HCEC 1CT (cell line): ENCODE results near the gene ARFIP2.
"Not testable (repeated sequence)": the region's sequence is repeated elsewhere in the genome, so short reads cannot be mapped to it uniquely, and the experiment has no call there.

Experiments
- DNase-seq: peaks from one replicate; pipeline ENCODE4 v3.0.0-alpha.2; 2017

Gene ARFIP2, protein sequence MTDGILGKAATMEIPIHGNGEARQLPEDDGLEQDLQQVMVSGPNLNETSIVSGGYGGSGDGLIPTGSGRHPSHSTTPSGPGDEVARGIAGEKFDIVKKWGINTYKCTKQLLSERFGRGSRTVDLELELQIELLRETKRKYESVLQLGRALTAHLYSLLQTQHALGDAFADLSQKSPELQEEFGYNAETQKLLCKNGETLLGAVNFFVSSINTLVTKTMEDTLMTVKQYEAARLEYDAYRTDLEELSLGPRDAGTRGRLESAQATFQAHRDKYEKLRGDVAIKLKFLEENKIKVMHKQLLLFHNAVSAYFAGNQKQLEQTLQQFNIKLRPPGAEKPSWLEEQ

GRCh38 chr11:6481012-6481923 lies at the start of gene ARFIP2, which contains the start of gene TIMM10B:
TSS of gene ARFIP2 (minus strand) at chr11:6481331. CDS start at chr11:6480421, 910 bp downstream.
TSS of gene TIMM10B (plus strand) at chr11:6481501. CDS start at chr11:6481517, 16 bp downstream.
- peak; percentile 98 for DNase-seq

- DNase-seq = no peak
Observed at GRCh38 chr11:6530848-6531247, 49.7 kb upstream of the ARFIP2 start.

DNA sequence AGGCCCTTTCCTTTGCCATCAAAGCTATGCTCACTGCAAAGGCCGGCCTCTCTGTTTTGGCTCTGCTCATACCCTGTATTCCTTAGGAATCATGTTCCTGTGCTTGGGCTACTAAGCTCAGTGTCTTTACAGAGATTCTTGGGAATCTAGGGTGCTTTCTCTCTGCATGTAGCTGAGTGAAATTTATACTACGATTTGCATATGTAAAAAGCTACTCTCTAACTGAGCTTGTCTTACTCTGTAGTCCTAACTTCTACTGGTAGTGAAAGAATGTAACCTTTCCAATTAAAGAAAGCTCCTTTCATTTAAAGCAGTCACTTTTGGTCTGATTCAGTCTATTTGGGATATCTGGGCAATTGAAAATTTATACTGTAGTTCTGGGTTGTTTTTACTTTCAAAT lies 48.1 kb upstream of the ARFIP2 start:
- no peak for DNase-seq

- DNase-seq = peak; percentile 7
Observed at GRCh38 chr11:6526411-6527135, 45.4 kb upstream of the ARFIP2 start.

GRCh38 chr11:6523253-6523652 lies 42.1 kb upstream of the ARFIP2 start:
- peak; percentile 84 for DNase-seq

DNA sequence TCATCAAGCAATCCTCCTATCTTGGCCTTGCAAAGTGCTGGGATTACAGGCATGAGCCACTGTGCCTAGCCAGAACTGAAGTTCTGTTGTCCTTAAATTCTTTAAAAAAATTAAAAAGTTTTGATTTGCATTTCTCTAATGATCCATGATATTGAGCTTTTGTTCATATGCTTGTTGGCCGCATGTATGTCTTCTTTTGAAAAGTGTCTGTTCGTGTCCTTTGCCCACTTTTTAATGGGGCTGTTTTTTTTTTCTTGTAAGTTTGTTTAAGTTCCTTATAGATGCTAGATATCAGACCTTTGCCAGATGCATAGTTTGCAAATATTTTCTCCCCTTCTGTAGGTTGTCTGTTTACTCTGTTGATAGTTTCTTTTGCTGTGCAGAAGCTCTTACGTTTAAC lies 40.8 kb upstream of the ARFIP2 start:
- not testable (repeated sequence) for DNase-seq

GRCh38 chr11:6520265-6520664 lies 39.1 kb upstream of the ARFIP2 start:
- DNase-seq = no peak

DNA sequence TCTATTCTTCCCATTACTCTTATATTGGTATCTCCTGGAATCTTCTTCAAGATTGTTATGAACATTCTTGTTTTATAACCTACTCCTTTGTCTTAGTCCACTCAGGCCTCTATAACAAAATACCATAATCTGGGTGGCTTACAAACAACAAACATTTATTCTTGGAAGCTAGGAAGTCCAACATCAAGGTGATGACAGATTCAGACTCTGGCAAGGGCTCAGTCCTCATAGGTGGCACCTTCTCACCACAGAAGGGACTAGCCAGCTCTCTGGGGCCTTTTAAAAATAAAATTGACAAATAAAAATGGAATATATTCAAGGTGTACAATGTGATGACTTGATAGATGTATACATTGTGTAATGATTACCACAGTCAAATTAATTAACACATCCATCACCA lies 35.7 kb upstream of the ARFIP2 start:
- DNase-seq = no peak

GRCh38 chr11:6505577-6506240 lies 24.6 kb upstream of the ARFIP2 start:
- peak; percentile 90 for DNase-seq

- DNase-seq = no peak
Observed at GRCh38 chr11:6504166-6504565, 23.0 kb upstream of the ARFIP2 start.

DNA sequence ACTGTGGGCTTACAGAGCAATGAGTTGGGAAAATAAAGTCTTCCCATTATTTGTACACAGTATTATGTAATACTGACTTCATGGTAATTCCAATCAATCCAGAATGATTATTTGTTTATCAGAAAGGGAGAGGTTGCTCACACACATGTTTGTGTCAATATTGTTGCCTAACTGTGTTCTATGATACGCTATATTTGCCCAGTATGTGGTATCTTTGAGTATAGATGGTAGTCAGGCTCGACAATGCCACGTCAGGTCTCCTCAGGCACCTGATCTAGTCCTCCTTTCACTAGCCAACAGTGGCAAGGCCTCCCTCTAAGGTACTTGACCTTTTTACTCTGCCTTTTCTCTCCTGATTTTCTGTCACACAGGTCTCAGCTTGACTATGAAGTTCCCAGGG lies 21.3 kb upstream of the ARFIP2 start:
- DNase-seq = no peak

- no peak for DNase-seq
Observed at GRCh38 chr11:6498544-6498943, 17.4 kb upstream of the ARFIP2 start.

DNA sequence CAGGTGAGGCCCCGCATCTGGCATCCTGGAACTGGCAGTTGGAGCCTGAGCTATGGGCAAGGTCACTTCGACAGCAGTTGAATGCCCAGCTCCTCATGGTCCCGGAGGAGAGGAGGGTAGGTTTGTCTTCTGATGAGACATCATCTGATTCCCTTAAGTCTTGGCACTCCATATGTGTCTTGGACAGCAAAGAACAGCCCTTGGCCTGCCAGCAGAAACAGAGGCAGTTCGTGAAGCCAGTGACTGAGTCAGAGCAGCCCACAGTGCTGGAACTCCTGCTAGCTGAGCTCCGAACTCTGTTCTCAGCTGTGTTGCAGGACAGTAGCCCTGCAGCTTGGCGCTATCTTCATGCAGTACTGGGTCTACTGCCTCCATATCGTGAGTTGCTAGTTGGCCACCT lies 17.0 kb upstream of the ARFIP2 start:
- no peak for DNase-seq

GRCh38 chr11:6497069-6497839 lies 16.1 kb upstream of the ARFIP2 start, which contains the start of gene DNHD1:
TSS of gene DNHD1 (plus strand) at chr11:6497280. CDS start at chr11:6498216, 936 bp downstream.
- no peak for DNase-seq

GRCh38 chr11:6489306-6489705 lies 8.2 kb upstream of the ARFIP2 start:
- no peak for DNase-seq

DNA sequence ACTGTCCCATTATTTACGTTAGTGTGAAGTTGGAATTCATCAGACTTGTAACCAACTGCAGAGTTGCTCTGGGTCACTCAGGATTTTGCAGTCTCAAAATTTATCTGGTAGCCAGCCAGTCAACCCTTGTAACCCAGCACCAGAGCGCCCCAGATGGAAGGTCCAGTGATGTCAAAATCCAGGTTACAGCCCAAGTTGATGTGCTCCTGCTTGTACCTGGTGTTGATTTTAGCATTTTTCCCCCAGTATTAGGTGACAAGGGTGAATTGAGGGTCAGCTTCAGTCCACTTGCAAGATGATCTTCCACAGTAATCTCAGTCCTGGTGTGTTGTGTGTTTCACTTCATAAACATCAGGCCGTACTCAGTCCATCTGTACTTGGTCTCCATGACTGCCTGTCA lies 7.7 kb upstream of the ARFIP2 start:
- DNase-seq = no peak

DNA sequence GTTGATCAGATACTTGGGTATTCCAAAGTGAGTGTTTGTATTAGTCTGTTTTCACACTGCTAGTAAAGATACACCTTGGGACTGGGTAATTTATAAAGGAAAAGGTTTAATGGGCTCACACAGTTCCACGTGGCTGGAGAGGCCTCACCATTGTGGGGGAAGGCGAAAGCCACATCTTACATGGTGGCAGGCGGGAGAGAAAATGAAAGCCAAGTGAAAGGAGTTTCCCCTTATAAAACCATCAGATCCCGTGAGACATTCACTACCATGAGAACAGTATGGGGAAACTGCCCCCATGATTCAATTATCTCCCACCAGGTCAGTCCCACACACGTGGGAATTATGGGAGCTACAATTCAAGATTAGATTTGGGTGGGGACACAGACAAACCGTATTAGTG lies 7.2 kb upstream of the ARFIP2 start:
- DNase-seq = no peak

DNA sequence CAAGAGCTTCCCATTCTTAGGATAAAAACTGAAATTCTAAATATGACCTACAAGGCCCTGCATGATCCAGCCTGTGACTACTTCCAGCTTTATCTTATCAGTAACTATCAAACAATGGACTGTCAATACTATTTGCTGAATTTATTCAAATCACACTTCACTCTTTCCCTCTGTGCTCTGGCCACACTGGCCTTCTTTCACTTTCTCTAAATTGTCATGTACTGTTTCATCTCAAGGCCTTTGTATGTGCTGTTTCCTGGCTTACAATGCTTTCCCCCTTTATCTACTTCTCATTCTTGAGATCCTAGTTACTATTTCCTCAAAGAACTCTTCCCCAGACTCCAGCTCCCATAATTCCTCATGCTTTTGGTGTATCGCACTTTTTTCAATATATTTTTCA lies 5.8 kb upstream of the ARFIP2 start:
- no peak for DNase-seq

DNA sequence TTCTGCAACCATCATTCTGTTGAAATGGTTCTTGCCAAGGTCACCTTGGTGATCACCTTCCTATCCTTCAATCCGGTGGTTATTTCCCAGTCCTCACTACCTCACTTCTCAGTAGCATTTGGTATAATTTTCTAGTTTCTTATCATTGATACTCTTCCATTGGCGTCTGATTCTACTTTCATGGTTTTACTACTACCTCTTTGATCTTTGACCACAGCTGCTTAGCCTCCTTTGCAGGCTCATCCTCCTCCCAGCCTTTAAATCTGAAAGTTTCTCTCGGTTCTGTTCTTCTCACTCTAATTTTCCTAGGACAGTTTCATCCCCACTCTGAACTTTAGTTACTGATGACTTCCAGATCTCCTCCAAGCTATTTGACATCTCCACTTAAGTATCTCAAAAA lies 5.1 kb upstream of the ARFIP2 start:
- DNase-seq = no peak

- DNase-seq = no peak
Observed at GRCh38 chr11:6485661-6486060, 4.5 kb upstream of the ARFIP2 start.

DNA sequence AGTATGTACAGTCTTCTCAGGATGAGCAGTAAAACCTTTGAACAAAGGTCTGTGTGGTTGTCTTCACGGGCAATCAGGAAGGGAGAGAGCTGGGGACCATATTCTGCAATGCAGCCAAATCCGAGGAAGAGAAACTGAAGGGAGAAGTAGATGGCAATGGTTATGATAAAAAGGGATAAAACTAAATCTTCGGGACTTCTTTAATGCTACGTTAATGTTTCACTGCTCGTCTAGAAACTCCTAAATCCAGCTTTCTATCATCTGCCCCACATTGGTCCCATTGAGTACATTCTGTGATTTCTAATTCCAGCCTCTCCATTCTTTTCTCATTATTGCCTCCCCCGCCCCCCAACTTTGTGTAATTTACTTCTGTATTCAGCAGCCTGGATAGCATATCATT lies 1.9 kb upstream of the ARFIP2 start:
- DNase-seq = no peak

DNA sequence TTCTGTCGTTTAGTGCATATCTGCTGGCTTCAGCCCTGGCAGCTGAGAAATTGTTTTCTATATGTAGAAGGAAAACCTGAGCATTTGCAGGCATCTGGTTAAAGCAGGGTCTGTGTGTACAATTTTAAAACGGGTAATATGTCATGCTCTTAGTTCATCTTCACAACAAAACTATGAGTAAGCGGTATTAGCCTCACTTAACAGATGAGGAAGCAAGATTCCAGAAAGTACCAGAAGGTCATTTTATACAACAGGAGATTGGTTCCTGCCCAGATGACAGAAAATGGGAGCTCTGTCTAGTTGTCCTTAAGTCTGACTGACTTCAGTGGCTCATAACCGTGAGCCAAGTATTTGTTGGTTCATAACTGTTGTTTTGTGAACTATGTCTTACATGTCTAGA lies 1.3 kb upstream of the ARFIP2 start:
- no peak for DNase-seq
